Liver (tissue), 9 donors: ENCODE results near the gene ACSS1. TPM values are rescaled to one million over a fixed set of nuclear protein-coding genes. Genes with fewer than 3 reads are reported as not detected.

Experiments
- DNase-seq: peaks from one replicate; pipeline ENCODE4 v3.0.0-alpha.2; 2017; ENCODE audit warnings: low spot score
- H3K27ac ChIP-seq, 2 donors: one replicate each; pipeline ENCODE4 v1.7.0; 2013; ENCODE audit warnings: inconsistent platforms in 2 of 2, low read length in 2 of 2, control low read depth in 1 of 2, low read depth in 1 of 2, mild to moderate bottlenecking in 1 of 2
- H3K27me3 ChIP-seq, 4 donors: one replicate each; pipeline versions ENCODE4 v1.6.1 to v1.7.0; 2013; ENCODE audit warnings: low read length in 3 of 4, inconsistent platforms in 1 of 4, mild to moderate bottlenecking in 1 of 4, moderate library complexity in 1 of 4; ENCODE audit not compliant: control insufficient read depth in 4 of 4, insufficient read depth in 4 of 4
- H3K36me3 ChIP-seq, 4 donors: one replicate each; pipeline versions ENCODE4 v1.6.1 to v1.7.0; 2013; ENCODE audit warnings: low read length in 3 of 4, mild to moderate bottlenecking in 3 of 4, low read depth in 1 of 4, moderate library complexity in 1 of 4; ENCODE audit not compliant: control insufficient read depth in 4 of 4, insufficient read depth in 3 of 4
- H3K4me1 ChIP-seq, 4 donors: one replicate each; pipeline versions ENCODE4 v1.6.1 to v1.7.0; 2013; ENCODE audit warnings: low read length in 3 of 4, mild to moderate bottlenecking in 3 of 4, moderate library complexity in 1 of 4; ENCODE audit not compliant: control insufficient read depth in 4 of 4, insufficient read depth in 4 of 4
- H3K4me3 ChIP-seq, 3 donors: one replicate each; pipeline versions ENCODE4 v1.6.1 to v1.7.0; 2013; ENCODE audit warnings: low read length in 3 of 3, control low read depth in 1 of 3, low read depth in 1 of 3, mild to moderate bottlenecking in 1 of 3
- H3K9ac ChIP-seq, 2 donors: one replicate each; pipeline ENCODE4 v1.7.0; 2013; ENCODE audit warnings: low read length in 2 of 2, mild to moderate bottlenecking in 2 of 2, moderate library complexity in 2 of 2, control low read depth in 1 of 2, low read depth in 1 of 2
- H3K9me3 ChIP-seq, 4 donors: one replicate each; pipeline versions ENCODE4 v1.6.1 to v1.7.0; 2013; ENCODE audit warnings: low read length in 3 of 4; ENCODE audit not compliant: control insufficient read depth in 4 of 4
- ATF3 ChIP-seq: IDR thresholded peaks from 2 replicates; pipeline ENCODE4 v1.6.1; 2016; ENCODE audit warnings: antibody characterized with exemption
- CTCF ChIP-seq: fragments of 150-350 bp; IDR thresholded peaks from 2 replicates; pipeline ENCODE4 v1.5.1; 2017; ENCODE audit warnings: improper control_type of control experiment, low read depth, low read length; ENCODE audit not compliant: missing input control
- FOXA1 ChIP-seq: IDR thresholded peaks from 2 replicates; pipeline ENCODE4 v1.6.1; 2016; ENCODE audit warnings: antibody characterized with exemption
- FOXA2 ChIP-seq: IDR thresholded peaks from 2 replicates; pipeline ENCODE4 v1.6.1; 2016; ENCODE audit warnings: antibody characterized with exemption
- GABPA ChIP-seq, 2 donors: IDR thresholded peaks in 1 of 2; conservative IDR thresholded peaks in 1 of 2; 2 replicates each; pipeline ENCODE4 v1.6.1; 2016; ENCODE audit warnings: antibody characterized with exemption in 2 of 2, mild to moderate bottlenecking in 1 of 2, moderate library complexity in 1 of 2
- HNF4G ChIP-seq: IDR thresholded peaks from 2 replicates; pipeline ENCODE4 v1.6.1; 2016; ENCODE audit warnings: antibody characterized with exemption
- JUND ChIP-seq, 2 donors: IDR thresholded peaks; 2 replicates each; pipeline ENCODE4 v1.6.1; 2016; ENCODE audit warnings: antibody characterized with exemption in 2 of 2
- NR2F2 ChIP-seq: IDR thresholded peaks from 2 replicates; pipeline ENCODE4 v1.6.1; 2016; ENCODE audit warnings: antibody characterized with exemption
- REST ChIP-seq: IDR thresholded peaks from 2 replicates; pipeline ENCODE4 v1.6.1; 2016; ENCODE audit warnings: antibody characterized with exemption, mild to moderate bottlenecking
- RXRA ChIP-seq, 2 donors: IDR thresholded peaks; 2 replicates each; pipeline ENCODE4 v1.6.1; 2017 to 2018; ENCODE audit warnings: antibody characterized with exemption in 2 of 2, mild to moderate bottlenecking in 1 of 2
- SP1 ChIP-seq: IDR thresholded peaks from 2 replicates; pipeline ENCODE4 v1.6.1; 2018; ENCODE audit warnings: antibody characterized with exemption, mild to moderate bottlenecking
- TAF1 ChIP-seq: conservative IDR thresholded peaks from 2 replicates; pipeline ENCODE4 v1.6.1; 2016; ENCODE audit warnings: antibody characterized with exemption, mild to moderate bottlenecking
- YY1 ChIP-seq: IDR thresholded peaks from 2 replicates; pipeline ENCODE4 v1.6.1; 2016; ENCODE audit warnings: antibody characterized with exemption, mild to moderate bottlenecking
- ZBTB33 ChIP-seq: IDR thresholded peaks from 2 replicates; pipeline ENCODE4 v1.6.1; 2016; ENCODE audit warnings: antibody characterized with exemption
- WGBS: extraction: QIAGEN DNeasy Blood & Tissue Kit; methylation state at CpG from one replicate; pipeline ENCODE4 v1.1.7; 2013; 5-methylcytosine and 5-hydroxymethylcytosine counted together
- polyA plus RNA-seq, 2 donors: library from polyadenylated mRNA; stranded (reverse) in 1 of 2; unstranded in 1 of 2; fragments of 200-250 nt in 1 of 2; fragments of >200 nt in 1 of 2; fragmentation: Nextera tagmentation in 1 of 2; extraction: Ambion mirVana in 1 of 2; gene quantifications; one replicate each; pipeline versions ENCODE4 v1.2.1 to v1.2.3, GENCODE V29; 2013 to 2015
- total RNA-seq, 2 donors: library from RNA; depleted of rRNA; stranded (reverse); fragments of >200 nt; gene quantifications; one replicate each; pipeline ENCODE4 v1.2.3, GENCODE V29; 2014
- donor health status: healthy.
- donor health status: healthy.
- donor health status: healthy.
- donor health status: healthy.
- donor health status: healthy.

ACSS1 gene
- total and polyA plus RNA-seq, 4 donors = 5.3 to 87.5 (median 22.1) TPM

DNA sequence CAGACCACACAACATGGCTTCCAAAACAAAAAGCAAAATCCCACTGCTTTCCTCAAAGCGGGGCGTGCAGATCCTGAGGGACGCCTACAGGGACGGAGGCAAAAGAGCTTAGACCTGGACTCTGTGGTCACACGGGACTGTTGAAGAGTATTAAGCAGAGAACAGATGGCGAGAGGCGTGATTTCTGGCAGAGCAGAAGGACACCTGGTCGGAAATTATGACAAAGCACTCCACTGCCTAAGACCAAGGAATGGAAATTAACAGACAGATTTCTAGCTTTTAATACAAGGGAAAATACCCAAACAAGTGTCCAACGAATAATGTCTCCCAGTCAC lies 93.5 kb downstream of the ACSS1 start:
- Histone ChIP-seq H3K4me3 (no peak overlapping the region), H3K27ac (no peak overlapping the region)

GRCh38 chr20:24963672-24964505 lies 94.0 kb downstream of the ACSS1 start:
- TF ChIP-seq JUND (IDR thresholded peaks at IDR 0.05) (no peak), NR2F2 (no peak), HNF4G (no peak), FOXA1 (no peak)
- H3K27ac ChIP-seq = no peak overlapping the region
- H3K9me3 ChIP-seq = no peaks in the 10 kb centered on the region
- H3K27me3 ChIP-seq = no peaks in the 10 kb centered on the region
- no peak overlapping the region for H3K9ac ChIP-seq
- peaks cover 0 to 3% (median 0%) of the 10 kb centered on the region in 4 donors for H3K4me1 ChIP-seq
- WGBS = 96% methylated on average over 21 of the region's 21 CpGs
- DNase-seq = peak; percentile 23
- H3K36me3 ChIP-seq = peaks cover 33 to 95% (median 83%) of the 10 kb centered on the region in 4 donors
- H3K4me3 ChIP-seq = no peak overlapping the region

More for the DNA sequence above, 93.5 kb downstream of the ACSS1 start:
- 97% methylated on average over 9 of the region's 9 CpGs for WGBS
- Histone ChIP-seq H3K9ac (no peak overlapping the region), H3K4me1 (peaks cover 0 to 3% (median 0%) of the 10 kb centered on the region in 4 donors), H3K36me3 (peaks cover 38 to 95% (median 82%) of the 10 kb centered on the region in 4 donors), H3K27me3 (no peaks in the 10 kb centered on the region), H3K9me3 (no peaks in the 10 kb centered on the region)
- TF ChIP-seq RXRA (IDR thresholded peaks at IDR 0.05) = no peak
- TF ChIP-seq YY1 = no peak
- TF ChIP-seq ZBTB33 = no peak
- no peak for TF ChIP-seq REST
- TF ChIP-seq TAF1 = no peak
- TF ChIP-seq SP1 = no peak
- no peak for TF ChIP-seq ATF3
- TF ChIP-seq JUND (IDR thresholded peaks at IDR 0.05) = no peak
- no peak for TF ChIP-seq GABPA (IDR thresholded peaks at IDR 0.05 in 1 of 2, conservative IDR thresholded peaks at IDR 0.05 in 1 of 2)
- no peak for TF ChIP-seq NR2F2
- no peak for DNase-seq

DNA sequence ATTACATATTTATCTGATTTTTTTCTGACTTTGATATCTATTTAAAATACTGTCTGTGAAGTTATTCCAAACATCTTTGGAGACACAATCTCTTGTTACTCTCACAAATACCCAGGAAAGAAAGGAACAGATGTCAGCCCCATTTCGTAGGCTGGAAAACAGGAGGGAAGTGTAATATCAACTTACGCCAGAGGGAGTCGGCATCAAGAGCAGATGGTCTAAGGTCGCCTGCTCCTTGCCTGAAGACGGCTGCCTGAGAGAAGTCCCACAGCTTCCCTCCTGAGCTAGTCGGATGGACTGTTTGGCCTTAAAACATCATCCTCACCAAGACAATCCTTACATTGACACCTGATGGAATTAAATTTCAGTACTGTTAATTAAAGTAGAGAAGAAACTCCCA lies 95.4 kb downstream of the ACSS1 start:
- no peak for DNase-seq
- Histone ChIP-seq H3K4me1 (no peaks in the 10 kb centered on the region), H3K36me3 (peaks cover 27 to 95% (median 79%) of the 10 kb centered on the region in 4 donors), H3K27me3 (no peaks in the 10 kb centered on the region), H3K27ac (no peak overlapping the region), H3K9me3 (no peaks in the 10 kb centered on the region), H3K4me3 (no peak overlapping the region), H3K9ac (no peak overlapping the region)
- 95% methylated on average over 6 of the region's 6 CpGs for WGBS
- TF ChIP-seq JUND (IDR thresholded peaks at IDR 0.05) = no peak
- no peak for TF ChIP-seq HNF4G
- no peak for TF ChIP-seq ATF3
- TF ChIP-seq FOXA1 = no peak
- no peak for TF ChIP-seq FOXA2
- no peak for TF ChIP-seq CTCF
- TF ChIP-seq ZBTB33 = no peak
- TF ChIP-seq GABPA (IDR thresholded peaks at IDR 0.05 in 1 of 2, conservative IDR thresholded peaks at IDR 0.05 in 1 of 2) = no peak
- TF ChIP-seq NR2F2 = no peak
